NCI-H2196 treated with DMSO at 0.1 percent for 48 hours (cell line): ENCODE results near the gene VAV3.

Source experiments
- DNase-seq: peaks from one replicate; lab custom pipeline; 2025; ENCODE audit not compliant: unreplicated experiment; lab: John Stamatoyannopoulos, UW

The VAV3 gene

GRCh38 chr1:107975851-107976250 lies 10.9 kb upstream of the VAV3 start:
- DNase-seq = no peak

DNA sequence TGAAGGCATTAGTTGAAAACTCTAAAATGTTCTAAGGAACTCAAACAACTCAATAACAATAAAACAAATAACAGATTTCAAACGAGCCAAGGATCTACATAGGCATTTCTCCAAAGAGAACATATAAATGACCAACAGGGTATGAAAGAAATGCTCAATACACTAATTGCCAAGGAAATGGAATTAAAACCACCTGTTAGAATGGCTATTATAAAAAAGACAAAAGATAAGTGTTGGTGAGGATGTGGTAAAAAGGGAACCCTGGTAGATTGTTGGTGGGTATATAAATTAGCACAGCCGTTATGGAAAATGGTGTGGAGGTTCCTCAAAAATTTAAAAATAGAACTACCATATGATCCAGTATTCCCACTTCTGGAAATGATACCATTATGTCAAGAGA lies 9.1 kb upstream of the VAV3 start:
- no peak for DNase-seq

DNA sequence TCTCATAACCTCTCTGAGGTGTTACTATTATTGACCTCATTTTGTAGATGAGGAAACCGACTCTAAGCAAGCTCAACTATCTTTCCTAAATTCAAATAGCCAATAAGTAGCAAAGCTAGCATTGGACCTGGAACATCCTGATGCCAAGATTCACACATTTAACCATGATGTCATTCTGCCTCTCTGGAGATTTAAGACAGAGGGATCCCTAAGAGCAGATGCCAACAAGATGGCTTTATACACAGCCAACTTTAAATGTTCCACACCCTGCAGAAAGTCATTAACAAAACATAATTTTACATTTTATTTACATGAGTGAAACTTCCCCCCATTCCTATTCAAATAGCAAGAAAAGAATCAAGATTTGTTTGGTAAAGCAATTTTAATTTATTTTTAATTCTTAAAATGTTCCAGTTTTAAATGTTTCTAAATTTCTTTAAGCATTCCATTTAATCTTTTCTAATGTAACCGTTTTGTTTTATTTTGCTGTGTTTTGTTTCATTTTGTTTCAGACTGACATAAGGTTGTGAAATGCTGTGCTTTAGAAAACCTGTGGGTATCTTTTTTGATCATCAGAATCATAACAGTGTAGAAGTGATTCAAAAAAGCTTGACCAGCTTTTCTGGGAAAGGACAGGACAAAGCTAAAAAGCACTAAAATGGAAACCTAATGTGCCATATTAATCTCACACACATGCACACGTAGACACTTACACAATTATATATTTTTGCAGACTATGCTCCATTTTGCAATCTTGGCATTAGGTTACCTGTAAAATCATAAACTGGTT lies 7.6 kb upstream of the VAV3 start:
- no peak for DNase-seq

GRCh38 chr1:107966550-107966949 lies 1.6 kb upstream of the VAV3 start:
- DNase-seq = no peak

- DNase-seq = no peak
Measured at GRCh38 chr1:107964336-107965109, 457 bp downstream of the VAV3 start.

DNA sequence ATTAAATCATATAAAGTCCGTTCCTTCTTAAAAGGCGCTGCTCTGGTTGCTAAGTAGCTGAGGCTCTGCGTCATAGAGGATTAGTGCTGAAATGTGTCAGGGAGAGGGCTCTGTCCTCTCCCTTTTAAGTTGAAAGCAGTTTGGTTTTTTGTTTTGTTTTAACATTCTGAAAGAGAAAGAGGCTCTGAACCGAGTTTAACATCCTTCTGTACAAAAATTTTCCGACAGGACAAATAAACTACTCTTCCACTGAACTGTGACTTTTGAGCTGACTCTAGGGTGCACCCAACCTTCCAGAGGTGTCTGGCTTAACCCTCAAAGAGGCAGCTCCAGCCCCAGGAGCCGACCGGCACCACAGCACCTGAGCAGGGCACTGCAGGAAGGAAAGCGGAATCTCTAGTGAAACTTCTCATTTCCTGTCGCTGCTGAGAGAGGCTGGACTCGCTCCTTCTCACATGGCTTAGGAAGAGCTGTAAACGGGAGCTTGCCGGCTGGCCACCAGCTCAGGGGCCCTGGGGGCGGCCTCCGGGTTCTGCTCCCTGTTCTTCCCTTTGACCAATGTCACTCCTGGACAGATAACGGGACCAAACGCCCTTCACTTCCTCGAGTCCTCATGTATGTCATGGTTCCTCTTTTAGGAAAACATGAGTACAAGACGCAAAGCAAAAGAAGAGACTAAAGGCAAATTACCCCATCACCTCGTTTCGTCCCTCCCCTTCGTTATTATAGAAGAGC lies 1.2 kb downstream of the VAV3 start:
- DNase-seq = no peak

GRCh38 chr1:107963008-107963407 lies 2.0 kb downstream of the VAV3 start:
- no peak for DNase-seq

- DNase-seq = no peak
Measured at GRCh38 chr1:107954719-107955415, 10.1 kb downstream of the VAV3 start.

GRCh38 chr1:107954126-107954525 lies 10.9 kb downstream of the VAV3 start:
- no peak for DNase-seq

DNA sequence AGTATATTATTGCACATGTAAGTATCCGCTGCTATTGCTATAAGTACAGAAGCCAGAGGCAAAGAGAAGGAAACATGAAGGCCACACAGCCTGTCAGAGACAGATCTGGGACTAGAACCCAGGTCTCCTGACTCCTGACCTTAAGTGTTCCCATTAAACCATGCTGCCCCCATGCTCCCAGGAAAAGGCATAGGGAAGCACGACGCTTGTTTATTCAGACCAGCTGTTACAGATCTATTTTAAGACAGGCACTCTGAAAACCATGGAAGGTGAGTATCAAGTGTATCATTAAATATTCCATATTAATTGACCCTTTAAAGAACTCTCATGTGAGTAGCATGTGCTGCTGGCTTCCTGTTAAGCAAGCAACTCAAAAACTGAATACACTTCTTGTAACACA lies 11.4 kb downstream of the VAV3 start:
- DNase-seq = no peak

DNA sequence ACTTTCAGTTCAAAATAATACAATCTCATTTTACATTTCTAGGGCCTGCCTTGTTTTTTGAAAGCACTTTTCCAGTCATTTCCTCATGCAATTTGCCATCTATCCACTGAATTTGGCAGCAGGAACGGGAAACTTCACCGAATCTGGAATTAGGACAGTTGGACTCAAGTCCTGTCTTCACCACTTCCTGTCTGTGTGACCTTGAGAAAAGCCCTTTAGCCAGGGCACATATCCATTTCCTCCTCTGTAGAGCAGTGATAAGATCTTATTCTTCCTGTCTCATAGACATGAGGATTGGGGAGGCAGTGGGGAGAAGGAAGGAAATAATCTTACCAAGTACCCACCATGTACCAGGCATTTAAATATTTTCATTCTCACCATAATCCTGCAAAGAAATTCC lies 12.0 kb downstream of the VAV3 start:
- no peak for DNase-seq

- DNase-seq = no peak
Measured at GRCh38 chr1:107950464-107950863, 14.5 kb downstream of the VAV3 start.

- no peak for DNase-seq
Measured at GRCh38 chr1:107949467-107950253, 15.3 kb downstream of the VAV3 start.

GRCh38 chr1:107946794-107947193 lies 18.2 kb downstream of the VAV3 start:
- DNase-seq = no peak

DNA sequence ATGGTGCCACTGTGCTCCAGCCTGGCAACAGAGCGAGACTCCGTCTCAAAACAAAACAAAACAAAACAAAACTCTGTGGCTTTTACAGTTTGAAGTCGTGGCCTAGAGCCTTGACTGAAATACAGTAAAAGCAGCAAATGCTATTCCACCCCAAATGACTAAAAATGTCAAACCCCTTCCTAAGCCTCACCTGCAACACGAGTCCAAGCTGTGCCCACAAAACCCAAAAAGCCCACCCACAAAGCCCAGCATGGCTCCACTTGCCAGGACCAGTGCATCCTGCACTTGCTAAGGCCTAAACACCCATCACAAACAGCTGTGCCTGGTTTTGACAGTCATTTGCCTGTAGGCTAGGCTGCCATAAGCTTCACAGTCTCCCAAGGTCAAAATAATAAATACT lies 21.3 kb downstream of the VAV3 start:
- no peak for DNase-seq

DNA sequence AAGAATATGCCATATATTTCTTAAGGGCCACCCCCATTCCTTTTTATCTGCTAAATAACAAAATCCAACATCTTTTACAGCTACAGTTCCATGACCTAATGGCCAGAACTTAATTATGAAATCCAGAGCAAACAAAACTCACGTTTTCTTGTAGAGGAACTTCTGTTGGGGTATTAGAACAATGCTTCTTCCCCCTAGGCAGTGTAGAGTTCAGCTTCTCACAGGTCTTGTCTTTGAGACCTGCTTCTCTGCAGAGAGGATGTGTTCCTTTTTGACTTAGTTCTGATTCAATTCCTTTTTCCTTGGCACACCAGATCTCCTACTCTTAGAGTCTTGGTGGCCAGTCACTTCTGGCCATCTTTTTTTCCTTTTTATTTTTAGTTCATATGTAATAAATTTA lies 22.2 kb downstream of the VAV3 start:
- no peak for DNase-seq

GRCh38 chr1:107941531-107941930 lies 23.4 kb downstream of the VAV3 start:
- DNase-seq = no peak

GRCh38 chr1:107941123-107941522 lies 23.9 kb downstream of the VAV3 start:
- no peak for DNase-seq

DNA sequence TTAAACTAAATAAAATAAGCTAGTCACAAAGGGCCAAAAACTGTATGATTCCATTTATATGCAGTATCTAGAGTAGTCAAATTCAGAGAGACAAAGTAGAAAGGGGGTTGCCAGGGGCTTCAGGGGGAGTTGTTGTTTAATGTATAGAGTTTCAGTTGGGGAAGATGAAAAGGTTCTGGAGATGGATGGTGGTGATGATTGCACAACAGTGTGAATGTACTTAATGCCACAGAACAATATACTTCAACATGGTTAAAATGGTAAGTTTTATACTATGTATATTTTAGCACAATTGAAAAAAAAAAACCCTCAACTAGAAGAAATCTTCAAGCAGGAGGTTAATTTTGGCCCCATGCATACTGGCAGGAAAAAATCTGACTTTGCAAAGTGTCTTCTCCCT lies 24.3 kb downstream of the VAV3 start:
- DNase-seq = no peak

GRCh38 chr1:107940017-107940577 lies 24.9 kb downstream of the VAV3 start:
- no peak for DNase-seq
